GM21717 (cell line): ENCODE data around the gene PXT1.
"Not testable (repeated sequence)": the region's sequence is repeated elsewhere in the genome, so short reads cannot be mapped to it uniquely, and the experiment has no call there.

Experiments
- ATAC-seq: cut with Tn5 transposase; IDR thresholded peaks from one replicate; pipeline ENCODE4 v1.9.1; 2021; ENCODE audit warnings: mild to moderate bottlenecking, moderate library complexity; ENCODE audit not compliant: unreplicated experiment

Gene PXT1

GRCh38 chr6:36370638-36371037 lies 72.0 kb downstream of the PXT1 start:
- no peak for ATAC-seq

- no peak for ATAC-seq
Observed at GRCh38 chr6:36368921-36369865, 73.5 kb downstream of the PXT1 start.

- ATAC-seq = no peak
Observed at GRCh38 chr6:36368421-36368820, 74.2 kb downstream of the PXT1 start.

GRCh38 chr6:36367743-36368142 lies 74.9 kb downstream of the PXT1 start:
- no peak for ATAC-seq

GRCh38 chr6:36364669-36365479 lies 77.8 kb downstream of the PXT1 start:
- no peak for ATAC-seq

- ATAC-seq = not testable (repeated sequence)
Observed at GRCh38 chr6:36364061-36364635, 78.5 kb downstream of the PXT1 start.

- ATAC-seq = not testable (repeated sequence)
Observed at GRCh38 chr6:36363371-36363752, 79.3 kb downstream of the PXT1 start.

GRCh38 chr6:36362551-36363370 lies 79.9 kb downstream of the PXT1 start:
- no peak for ATAC-seq

- ATAC-seq = no peak
Observed at GRCh38 chr6:36361071-36361470, 81.6 kb downstream of the PXT1 start.

- no peak for ATAC-seq
Observed at GRCh38 chr6:36360241-36361054, 82.2 kb downstream of the PXT1 start.

GRCh38 chr6:36358226-36358915 lies 84.3 kb downstream of the PXT1 start:
- ATAC-seq = no peak

GRCh38 chr6:36357872-36358225 lies 84.8 kb downstream of the PXT1 start:
- ATAC-seq = no peak

GRCh38 chr6:36355819-36356218 lies 86.8 kb downstream of the PXT1 start:
- ATAC-seq = no peak

- ATAC-seq = no peak
Observed at GRCh38 chr6:36353411-36353915, 89.2 kb downstream of the PXT1 start.

- ATAC-seq = no peak
Observed at GRCh38 chr6:36352477-36353157, 90.0 kb downstream of the PXT1 start.

GRCh38 chr6:36350681-36351571 lies 91.7 kb downstream of the PXT1 start:
- no peak for ATAC-seq

- no peak for ATAC-seq
Observed at GRCh38 chr6:36350082-36350481, 92.6 kb downstream of the PXT1 start.

- no peak for ATAC-seq
Observed at GRCh38 chr6:36349240-36349639, 93.4 kb downstream of the PXT1 start.
